ENCODE measurements around the gene LRRC4B.
"Not testable (repeated sequence)": the region's sequence is repeated elsewhere in the genome, so short reads cannot be mapped to it uniquely, and the experiment has no call there.

Gene LRRC4B, protein sequence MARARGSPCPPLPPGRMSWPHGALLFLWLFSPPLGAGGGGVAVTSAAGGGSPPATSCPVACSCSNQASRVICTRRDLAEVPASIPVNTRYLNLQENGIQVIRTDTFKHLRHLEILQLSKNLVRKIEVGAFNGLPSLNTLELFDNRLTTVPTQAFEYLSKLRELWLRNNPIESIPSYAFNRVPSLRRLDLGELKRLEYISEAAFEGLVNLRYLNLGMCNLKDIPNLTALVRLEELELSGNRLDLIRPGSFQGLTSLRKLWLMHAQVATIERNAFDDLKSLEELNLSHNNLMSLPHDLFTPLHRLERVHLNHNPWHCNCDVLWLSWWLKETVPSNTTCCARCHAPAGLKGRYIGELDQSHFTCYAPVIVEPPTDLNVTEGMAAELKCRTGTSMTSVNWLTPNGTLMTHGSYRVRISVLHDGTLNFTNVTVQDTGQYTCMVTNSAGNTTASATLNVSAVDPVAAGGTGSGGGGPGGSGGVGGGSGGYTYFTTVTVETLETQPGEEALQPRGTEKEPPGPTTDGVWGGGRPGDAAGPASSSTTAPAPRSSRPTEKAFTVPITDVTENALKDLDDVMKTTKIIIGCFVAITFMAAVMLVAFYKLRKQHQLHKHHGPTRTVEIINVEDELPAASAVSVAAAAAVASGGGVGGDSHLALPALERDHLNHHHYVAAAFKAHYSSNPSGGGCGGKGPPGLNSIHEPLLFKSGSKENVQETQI

DNA sequence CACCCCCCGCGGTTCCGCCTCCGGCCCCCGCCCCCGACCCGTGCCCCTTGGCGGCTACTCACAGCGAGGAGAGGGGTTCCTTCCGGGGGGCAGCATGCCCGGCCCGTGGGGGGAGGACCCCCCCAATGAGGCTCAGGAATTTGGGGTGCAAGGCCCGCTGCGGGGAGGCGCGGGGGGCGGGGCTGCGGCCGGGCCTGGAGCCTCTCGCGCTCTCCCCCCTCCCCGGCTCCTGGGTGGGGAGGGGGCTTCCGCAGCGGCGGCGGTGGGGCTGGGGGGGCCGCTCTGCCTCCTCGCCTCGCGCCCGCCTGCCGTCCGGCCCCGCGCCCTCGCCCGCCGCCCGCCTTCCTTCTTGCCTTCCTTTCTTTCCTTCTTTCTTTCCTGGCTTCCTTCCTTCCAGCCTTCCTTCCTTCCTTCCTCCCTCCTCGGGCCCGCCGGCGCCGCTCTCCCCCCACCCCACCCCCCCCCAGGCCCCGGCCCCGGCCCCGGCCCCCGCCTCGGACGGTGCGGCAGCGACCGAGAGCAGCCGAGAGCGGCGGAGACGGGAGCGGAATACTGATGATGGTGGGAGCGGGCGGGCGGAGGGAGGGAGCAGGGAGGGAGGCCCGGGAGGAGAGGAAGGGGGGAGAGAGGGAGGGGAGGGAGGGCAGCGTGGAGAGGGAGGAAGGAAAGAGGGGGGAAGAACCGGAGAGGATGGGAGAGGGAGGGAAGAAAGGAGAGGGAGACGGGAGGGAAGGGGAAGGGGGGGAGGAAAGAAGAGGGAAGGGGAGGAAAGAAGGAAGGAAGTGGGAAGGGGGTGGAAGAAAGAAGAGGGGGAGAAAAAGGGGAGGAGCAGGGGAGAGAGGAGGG, at the start of gene LRRC4B:
Gene LRRC4B (minus strand): TSS at position 554 of the 846 bp plus-strand sequence. CDS start 19,597 bp downstream, outside the sequence.
- DNase-seq (ENCODE audit: low read depth, low spot score), result no peak

DNA sequence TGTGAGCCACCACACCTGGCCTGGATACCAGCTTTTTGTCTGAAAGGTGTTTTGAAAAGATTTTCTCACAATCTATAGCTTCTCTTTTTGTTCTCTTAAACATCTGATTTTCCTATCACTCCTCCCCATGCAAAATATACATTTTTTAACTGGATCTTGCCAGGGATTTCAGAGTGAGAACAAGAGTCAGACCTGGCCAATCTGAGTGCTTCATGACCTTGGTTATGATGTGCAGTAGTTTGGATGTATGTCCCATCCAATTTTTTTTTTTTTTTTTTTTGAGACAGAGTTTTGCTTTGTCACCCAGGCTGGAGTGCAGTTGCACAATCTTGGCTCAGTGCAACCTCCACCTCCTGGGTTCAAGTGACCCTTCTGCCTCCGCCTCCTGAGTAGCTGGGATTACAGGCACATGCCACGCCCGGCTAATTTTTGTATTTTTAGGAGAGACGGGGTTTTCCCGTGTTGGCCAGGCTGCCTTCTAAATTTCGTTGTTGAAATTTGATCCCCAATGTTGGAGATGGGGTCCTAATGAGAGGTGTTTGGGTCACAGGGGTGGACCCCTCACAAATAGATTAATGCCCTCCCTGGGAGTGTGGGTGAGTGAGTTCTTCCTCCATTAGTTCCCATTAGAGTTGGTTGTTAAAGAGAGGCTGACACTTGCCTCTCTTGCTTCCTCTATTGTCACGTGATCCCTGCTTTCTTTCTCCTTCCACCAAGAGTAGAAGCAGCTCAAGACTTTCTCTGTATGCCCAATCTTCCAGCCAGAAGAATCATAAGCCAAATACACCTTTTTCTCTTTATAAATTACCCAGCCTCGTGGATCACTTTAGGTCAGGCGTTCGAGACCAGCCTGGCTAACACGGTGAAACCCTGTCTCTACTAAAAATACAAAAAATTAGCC, 44.5 kb upstream of the LRRC4B start:
- DNase-seq (ENCODE audit: low read depth, low spot score), result not testable (repeated sequence)

DNA sequence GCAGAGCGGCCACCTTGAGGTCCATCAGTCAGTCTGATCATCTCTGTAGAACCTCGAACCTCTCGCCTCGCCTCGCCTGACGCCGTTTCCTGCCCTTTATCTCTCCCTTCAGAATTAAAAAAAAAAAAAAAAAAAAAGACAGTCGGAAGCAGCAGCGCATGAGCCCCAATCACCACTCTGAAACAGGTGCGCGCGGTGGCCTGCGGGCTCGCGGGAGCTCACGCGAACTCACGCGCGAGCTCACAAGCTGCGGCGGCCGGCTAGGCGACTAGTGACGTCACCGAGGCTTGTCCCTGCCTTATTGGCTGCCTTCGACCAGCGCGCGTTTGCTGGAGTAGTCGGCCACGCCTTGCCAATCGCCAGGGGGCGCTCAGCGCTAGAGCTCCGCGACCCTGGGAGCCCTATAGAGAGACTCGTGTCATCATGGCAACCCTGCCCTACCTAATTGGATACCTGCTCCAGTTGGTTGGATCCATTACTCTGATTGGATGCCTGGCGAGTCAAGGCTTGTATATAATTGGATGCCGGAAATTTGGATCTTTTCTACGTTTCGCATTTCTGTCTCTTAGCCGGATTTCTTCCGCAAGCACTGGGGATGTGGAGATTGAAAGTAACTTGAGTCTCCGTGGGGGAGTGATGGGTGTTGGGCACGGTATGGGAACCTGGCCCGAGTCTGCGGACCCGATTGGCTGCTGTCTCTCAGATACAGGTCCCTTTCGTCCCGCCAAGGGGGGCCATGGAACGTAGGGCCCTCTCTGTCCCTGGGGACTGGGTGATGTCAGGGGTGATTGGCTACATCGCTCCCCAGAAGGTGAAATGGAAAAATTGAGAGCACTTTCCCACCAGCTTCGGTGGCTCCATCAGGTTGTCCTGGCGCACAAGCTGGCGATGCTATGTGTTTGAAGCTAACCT, 39.9 kb upstream of the LRRC4B start:
- DNase-seq (ENCODE audit: low read depth, low spot score), result peak; percentile 99

DNA sequence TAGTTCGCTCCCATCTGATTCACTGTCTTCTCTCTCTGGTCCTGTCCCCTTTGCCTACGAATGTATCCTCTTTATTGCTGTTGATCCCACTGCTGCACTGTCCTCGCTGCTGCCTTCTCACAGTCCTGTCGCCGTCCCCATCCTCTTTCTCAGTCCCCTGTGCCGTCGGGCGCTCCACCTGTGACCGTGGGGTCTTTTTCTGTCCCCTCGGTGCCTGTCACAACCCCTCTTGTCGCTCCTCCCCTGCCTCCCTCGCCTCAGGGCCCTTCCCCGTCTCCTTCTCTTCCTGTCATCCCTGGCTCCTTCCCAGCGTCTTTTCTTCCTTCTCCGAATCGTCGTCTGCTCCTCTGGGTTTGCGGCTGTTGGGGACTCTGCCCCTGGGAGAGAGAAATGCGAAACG, 39.2 kb upstream of the LRRC4B start:
- no peak for DNase-seq (ENCODE audit: low read depth, low spot score)

DNA sequence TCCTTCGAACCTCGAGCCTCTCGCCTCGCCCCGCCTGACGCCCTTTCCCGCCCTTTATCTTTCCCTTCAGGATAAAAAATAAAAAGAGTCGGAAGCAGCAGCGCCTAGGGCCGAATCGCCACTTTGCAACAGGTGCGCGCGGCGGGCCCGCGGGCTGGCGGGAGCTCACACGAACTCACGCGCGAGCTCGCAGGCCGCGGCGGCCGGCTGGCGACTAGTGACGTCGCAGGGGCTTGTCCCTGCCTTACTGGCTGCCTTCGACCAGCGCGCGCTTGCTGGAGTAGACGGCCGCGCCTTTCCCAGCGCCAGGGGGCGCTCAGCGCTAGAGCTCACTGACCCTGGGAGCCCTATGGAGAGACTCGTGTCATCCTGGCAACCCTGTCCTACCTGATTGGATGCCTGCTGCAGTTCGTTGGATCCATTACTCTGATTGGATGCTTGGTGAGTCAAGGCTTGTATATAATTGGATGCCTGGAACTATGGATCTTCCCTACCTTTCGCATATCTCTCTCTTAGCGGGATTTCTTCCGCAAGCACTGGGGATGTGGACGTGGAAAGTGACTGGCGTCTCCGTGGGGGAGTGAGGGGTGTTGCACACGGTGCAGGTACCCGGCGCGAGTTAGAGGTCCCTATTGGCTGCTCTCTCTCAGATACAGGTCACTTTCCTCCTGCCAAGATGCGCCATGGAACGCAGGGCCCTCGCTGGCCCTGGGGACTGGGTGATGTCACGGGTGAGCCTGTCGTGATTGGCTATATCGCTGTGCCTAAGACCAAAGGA, 38.0 kb upstream of the LRRC4B start:
- peak; percentile 55 for DNase-seq (ENCODE audit: low read depth, low spot score)

DNA sequence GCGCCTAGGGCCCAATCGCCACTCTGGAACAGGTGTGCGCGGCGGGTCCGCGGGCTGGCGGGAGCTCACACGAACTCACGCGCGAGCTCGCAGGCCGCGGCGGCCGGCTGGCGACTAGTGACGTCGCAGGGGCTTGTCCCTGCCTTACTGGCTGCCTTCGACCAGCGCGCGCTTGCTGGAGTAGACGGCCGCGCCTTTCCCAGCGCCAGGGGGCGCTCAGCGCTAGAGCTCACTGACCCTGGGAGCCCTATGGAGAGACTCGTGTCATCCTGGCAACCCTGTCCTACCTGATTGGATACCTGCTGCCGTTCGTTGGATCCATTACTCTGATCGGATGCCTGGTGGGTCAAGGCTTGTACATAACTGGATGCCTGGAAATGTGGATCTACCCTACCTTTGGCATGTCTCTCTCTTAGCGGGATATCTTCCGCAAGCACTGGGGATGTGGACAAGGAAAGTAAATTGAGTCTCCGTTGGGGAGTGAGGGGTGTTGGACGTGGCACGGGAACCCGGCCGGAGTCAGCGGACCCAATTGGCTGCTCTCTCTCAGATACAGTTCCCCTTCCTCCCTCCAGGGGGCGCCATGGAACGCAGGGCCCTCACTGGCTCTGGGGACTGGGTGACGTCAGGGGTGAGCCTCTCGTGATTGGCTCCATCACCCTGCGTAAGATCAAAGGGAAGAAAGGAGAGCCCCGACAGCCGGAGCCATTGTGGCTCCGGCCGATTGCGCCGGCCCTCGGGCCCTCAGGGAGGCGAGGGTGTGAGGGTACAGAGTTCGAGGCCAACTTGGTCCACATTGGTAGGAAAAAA, 36.2 kb upstream of the LRRC4B start:
- peak; percentile 21 for DNase-seq (ENCODE audit: low read depth, low spot score)

DNA sequence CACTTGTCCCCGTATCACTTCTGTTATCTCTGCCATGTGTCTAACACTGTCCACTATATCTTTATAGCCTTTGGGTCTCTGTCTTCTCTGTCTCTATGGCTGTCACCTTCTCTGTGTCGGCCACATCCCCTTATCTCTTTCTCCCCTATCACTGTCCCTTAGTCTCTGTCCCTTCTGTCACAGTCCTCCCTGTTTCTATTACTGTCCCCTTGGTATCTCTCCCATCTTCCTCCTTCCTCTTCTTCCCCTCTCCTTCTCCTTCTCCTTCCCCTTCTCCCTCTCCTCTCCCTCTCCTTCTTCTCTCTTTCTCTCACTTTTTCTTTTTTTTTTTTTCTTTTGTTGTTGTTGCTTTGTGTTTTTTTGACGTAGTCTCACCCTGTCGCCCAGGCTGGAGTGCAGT, 34.7 kb upstream of the LRRC4B start:
- no peak for DNase-seq (ENCODE audit: low read depth, low spot score)

DNA sequence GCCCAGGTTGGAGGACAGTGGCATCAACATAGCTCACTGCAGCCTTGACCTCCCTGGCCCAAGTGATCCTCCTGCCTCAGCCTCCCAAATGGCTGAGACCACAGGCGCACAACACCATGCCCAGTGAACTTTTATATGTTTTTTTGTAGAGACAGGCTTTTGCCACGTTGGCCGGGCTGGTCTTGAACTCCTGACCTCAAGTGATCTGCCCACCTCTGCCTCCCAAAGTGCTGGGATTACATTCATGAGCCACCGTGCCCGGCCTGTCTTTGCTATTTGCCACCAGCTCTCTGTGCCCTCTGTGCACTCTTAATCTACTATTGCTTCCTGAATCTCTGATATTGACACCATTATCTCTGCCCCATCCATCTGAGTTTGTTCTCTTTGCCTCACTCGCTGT, 34.3 kb upstream of the LRRC4B start:
- DNase-seq (ENCODE audit: low read depth, low spot score), result no peak

DNA sequence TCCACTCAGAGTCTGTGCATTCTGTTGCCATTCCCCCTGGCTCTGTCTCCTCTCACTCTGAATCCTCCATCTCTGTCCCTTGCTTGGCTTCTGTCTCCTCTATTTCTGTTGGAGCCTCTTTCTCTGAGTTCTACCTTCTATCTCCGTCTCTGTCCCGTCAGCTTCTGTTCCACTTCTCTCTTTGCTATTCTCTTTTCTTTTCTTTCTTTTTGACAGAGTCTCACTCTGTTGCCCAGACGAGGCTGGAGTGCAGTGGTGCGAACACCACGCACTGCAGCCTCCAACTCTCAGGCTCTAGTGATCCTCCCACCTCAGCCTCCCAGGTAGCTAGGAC, 33.8 kb upstream of the LRRC4B start:
- no peak for DNase-seq (ENCODE audit: low read depth, low spot score)

DNA sequence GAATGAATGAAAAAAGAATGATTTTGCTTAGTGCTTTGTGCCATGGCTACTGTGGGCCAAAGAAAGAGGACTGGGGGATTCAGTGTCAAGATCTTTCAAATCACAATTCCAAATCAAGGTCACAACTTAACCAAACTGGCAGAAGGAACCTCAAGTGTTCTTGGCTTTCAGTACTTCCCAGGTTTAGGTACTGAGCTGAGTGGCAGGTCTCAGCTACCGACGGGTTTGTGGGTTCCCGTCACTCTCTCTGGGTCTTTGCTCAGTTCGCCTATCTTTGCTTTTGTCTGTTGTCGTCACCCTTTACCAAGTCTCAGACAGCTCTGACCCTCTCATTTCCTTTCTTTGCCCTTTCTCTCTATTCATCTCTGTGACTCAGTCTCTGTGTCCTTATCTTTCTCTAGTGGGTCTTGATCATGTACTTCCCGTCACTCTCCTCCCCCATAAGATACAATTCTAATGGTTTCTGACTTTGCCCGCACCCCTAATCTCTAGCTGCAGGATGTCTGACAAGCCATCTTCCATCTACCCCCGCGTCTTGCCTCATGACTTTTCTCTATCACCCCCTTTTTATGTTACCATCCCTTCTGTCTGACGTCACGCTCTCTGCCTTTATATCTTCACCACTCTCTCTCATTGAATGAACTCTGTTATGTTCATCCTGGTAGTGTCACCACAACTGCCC, 33.3 kb upstream of the LRRC4B start:
- DNase-seq (ENCODE audit: low read depth, low spot score), result no peak

DNA sequence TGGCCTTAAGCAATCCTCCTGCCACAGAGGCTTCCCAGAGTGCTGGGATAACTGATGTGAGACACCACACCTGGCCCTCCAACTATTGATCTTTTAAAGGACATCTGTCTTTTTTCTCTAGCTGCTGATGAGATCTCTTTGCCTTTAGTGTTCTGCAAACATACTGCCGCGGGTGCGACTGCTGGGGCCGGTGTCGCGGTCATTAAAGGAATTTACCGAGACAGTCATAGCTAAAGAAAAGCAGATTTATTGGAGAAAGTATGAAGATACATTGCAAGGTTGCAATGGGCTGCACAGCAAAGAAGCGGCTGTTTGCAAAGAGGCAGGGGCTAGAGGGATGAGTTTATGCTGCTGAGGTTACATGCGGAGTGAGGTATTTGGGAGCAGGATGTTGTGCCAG, 31.2 kb upstream of the LRRC4B start:
- no peak for DNase-seq (ENCODE audit: low read depth, low spot score)

DNA sequence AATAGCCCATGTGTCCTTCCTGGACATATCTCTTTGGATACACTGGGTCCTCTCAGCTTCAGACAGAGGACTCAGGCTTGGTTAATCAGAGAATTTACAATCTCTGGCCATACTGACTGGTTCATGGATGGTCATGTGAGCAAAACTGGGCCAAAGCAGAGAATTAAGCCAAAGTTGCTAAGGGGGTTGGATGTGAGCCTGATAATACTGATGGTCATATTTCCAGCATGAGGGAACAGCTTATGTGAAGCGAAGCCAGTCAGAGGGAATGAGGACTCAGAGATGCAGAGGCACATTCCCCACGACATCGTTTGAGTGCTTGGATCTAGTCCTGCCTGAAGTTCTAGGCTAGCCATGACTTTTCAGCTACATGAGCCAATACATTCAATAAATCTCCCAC, 22.0 kb upstream of the LRRC4B start:
- no peak for DNase-seq (ENCODE audit: low read depth, low spot score)

DNA sequence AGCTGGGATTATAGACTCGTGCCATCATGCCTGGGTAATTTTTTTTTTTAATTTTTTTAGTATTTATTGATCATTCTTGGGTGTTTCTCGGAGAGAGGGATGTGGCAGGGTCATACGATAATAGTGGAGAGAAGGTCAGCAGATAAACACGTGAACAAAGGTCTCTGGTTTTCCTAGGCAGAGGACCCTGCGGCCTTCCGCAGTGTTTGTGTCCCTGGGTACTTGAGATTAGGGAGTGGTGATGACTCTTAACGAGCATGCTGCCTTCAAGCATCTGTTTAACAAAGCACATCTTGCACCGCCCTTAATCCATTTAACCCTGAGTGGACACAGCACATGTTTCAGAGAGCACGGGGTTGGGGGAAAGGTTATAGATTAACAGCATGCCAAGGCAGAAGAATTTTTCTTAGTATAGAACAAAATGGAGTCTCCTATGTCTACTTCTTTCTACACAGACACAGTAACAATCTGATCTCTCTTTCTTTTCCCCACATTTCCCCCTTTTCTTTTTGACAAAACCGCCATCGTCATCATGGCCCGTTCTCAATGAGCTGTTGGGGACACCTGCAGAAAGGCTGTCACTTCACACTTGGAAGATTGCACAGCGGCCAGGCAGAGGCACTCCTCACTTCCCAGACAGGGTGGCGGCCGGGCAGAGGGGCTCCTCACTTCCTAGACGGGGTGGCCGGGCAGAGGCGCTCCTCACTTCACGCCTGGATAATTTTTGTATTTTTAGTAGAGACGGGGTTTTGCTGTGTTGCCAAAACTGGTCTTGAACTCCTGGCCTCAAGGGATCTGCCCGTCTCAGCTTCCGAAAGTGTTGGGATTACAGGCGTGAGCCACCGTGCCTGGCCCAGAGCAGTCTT, 13.8 kb upstream of the LRRC4B start:
- not testable (repeated sequence) for DNase-seq (ENCODE audit: low read depth, low spot score)

DNA sequence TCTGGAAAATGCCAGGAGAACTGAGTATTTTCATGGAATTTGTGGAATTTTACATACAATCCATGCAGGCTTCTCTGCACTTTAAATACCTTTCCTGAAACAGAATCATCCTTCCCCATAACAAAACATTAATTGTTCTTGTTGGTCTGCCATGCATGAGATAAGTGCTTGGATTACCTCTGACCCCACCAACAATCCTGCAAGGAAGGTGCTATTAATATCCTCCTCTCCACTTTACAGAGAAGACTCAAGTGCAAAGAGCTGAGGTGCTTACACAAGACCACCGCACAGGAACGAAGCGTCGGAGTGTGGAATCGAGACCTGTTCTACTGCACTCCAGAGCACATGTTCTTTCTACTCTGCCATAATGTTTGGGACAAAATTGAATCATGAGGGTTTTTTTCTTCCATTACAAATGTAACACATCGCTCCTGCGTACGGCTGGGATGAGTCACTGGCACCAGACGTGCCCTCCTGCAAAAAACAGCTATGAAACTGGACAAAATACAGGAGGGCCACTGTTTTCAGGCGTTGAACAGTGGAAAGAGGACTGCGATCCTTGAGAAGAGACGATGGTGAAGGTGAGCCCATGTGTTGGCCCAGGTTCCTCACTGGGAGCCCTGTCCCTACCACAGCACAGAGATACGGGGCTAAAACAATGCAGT, 12.9 kb upstream of the LRRC4B start:
- no peak for DNase-seq (ENCODE audit: low read depth, low spot score)

DNA sequence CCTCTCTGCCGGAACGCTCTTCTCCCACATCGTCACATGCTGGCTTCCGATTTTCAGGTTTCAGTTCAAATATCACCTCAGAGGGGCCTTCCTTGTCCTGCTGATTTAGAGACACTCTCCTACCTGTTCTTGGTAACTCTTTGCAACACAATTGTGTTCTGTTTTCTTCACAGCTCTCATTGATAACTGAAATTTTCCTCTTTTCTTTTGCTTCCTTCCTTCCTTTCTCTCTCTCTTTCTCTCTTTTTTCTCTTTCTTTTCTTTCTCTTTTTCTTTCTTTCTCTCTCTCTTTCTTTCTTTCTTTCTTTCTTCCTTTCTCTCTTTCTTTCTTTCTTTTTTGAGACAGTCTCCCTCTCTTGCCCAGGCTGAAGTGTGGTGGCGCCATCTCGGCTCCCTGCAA, 12.0 kb upstream of the LRRC4B start:
- no peak for DNase-seq (ENCODE audit: low read depth, low spot score)

DNA sequence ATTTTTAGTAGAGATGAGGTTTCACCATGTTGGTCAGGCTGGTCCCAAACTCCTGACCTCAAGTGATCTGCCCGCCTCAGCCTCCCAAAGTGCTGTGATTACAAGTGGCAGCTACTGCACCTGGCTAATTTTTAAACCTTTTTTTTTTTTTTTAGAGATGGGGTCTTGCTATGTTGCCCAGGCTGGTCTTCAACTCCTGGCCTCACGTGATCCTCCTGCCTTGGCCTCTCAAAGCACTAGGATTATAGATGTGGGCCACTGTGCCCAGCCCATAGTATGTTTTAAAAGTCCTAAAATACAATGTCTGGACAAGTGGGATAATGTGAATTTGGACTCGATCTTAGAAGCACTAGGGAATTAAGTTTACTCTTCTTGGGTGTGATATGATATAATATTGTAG, 8.5 kb upstream of the LRRC4B start:
- DNase-seq (ENCODE audit: low read depth, low spot score), result not testable (repeated sequence)
